ENCODE measurements around the gene PLXND1.

The PLXND1 gene, protein sequence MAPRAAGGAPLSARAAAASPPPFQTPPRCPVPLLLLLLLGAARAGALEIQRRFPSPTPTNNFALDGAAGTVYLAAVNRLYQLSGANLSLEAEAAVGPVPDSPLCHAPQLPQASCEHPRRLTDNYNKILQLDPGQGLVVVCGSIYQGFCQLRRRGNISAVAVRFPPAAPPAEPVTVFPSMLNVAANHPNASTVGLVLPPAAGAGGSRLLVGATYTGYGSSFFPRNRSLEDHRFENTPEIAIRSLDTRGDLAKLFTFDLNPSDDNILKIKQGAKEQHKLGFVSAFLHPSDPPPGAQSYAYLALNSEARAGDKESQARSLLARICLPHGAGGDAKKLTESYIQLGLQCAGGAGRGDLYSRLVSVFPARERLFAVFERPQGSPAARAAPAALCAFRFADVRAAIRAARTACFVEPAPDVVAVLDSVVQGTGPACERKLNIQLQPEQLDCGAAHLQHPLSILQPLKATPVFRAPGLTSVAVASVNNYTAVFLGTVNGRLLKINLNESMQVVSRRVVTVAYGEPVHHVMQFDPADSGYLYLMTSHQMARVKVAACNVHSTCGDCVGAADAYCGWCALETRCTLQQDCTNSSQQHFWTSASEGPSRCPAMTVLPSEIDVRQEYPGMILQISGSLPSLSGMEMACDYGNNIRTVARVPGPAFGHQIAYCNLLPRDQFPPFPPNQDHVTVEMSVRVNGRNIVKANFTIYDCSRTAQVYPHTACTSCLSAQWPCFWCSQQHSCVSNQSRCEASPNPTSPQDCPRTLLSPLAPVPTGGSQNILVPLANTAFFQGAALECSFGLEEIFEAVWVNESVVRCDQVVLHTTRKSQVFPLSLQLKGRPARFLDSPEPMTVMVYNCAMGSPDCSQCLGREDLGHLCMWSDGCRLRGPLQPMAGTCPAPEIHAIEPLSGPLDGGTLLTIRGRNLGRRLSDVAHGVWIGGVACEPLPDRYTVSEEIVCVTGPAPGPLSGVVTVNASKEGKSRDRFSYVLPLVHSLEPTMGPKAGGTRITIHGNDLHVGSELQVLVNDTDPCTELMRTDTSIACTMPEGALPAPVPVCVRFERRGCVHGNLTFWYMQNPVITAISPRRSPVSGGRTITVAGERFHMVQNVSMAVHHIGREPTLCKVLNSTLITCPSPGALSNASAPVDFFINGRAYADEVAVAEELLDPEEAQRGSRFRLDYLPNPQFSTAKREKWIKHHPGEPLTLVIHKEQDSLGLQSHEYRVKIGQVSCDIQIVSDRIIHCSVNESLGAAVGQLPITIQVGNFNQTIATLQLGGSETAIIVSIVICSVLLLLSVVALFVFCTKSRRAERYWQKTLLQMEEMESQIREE (N-terminal part only)

GRCh38 chr3:129606636-129607390, at the start of gene PLXND1:
Gene PLXND1 (minus strand): TSS chr3:129606676. CDS start chr3:129606639, 37 bp downstream.
- DNase-seq (ENCODE audit: low read depth, low spot score) = no peak
- WGBS (ENCODE audit: insufficient coverage, insufficient read length) = no CpG with 5 or more reads among the region's 96 CpGs
- no peaks in the 10 kb centered on the region for H3K9me3 ChIP-seq (ENCODE audit: control insufficient read depth, insufficient read depth, low read length)
- no peaks in the 10 kb centered on the region for H3K36me3 ChIP-seq (ENCODE audit: control insufficient read depth, insufficient read depth, low read length)
- H3K27me3 ChIP-seq (ENCODE audit: control insufficient read depth, insufficient read depth, low read length) = peaks cover 6% of the 10 kb centered on the region; the same call in 1 of the 2 replicates
- no peak within 1 kb of the TSS for H3K27ac ChIP-seq (ENCODE audit: low read length)
- peak within 1 kb of the TSS; percentile 57; the same call in 1 of the 2 replicates for H3K4me3 ChIP-seq (ENCODE audit: low read length)
- peaks cover 19% of the 10 kb centered on the region for H3K4me1 ChIP-seq (ENCODE audit: control insufficient read depth, insufficient read depth, low read length)

GRCh38 chr3:129655291-129655700, 48.8 kb upstream of the PLXND1 start:
- Histone ChIP-seq H3K36me3 (ENCODE audit: control insufficient read depth, insufficient read depth, low read length) (no peaks in the 10 kb centered on the region), H3K9me3 (ENCODE audit: control insufficient read depth, insufficient read depth, low read length) (no peaks in the 10 kb centered on the region), H3K27me3 (ENCODE audit: control insufficient read depth, insufficient read depth, low read length) (no peaks in the 10 kb centered on the region), H3K27ac (ENCODE audit: low read length) (no peak overlapping the region), H3K4me3 (ENCODE audit: low read length) (no peak overlapping the region), H3K4me1 (ENCODE audit: control insufficient read depth, insufficient read depth, low read length) (peaks cover 4% of the 10 kb centered on the region; the same call in 1 of the 2 replicates)
- no peak for DNase-seq (ENCODE audit: low read depth, low spot score)
- WGBS (ENCODE audit: insufficient coverage, insufficient read length) = no CpG with 5 or more reads among the region's 4 CpGs

- H3K36me3 ChIP-seq (ENCODE audit: control insufficient read depth, insufficient read depth, low read length) = no peaks in the 10 kb centered on the region
- peaks cover 4% of the 10 kb centered on the region; the same call in 1 of the 2 replicates for H3K4me1 ChIP-seq (ENCODE audit: control insufficient read depth, insufficient read depth, low read length)
- H3K27me3 ChIP-seq (ENCODE audit: control insufficient read depth, insufficient read depth, low read length) = no peaks in the 10 kb centered on the region
- H3K4me3 ChIP-seq (ENCODE audit: low read length) = no peak overlapping the region
- no peak overlapping the region for H3K27ac ChIP-seq (ENCODE audit: low read length)
- no peaks in the 10 kb centered on the region for H3K9me3 ChIP-seq (ENCODE audit: control insufficient read depth, insufficient read depth, low read length)
- DNase-seq (ENCODE audit: low read depth, low spot score) = no peak
- WGBS (ENCODE audit: insufficient coverage, insufficient read length) = no CpG with 5 or more reads among the region's 1 CpG
Measured at GRCh38 chr3:129654131-129654530, 47.7 kb upstream of the PLXND1 start.

GRCh38 chr3:129653019-129653418, 46.5 kb upstream of the PLXND1 start:
- H3K27ac ChIP-seq (ENCODE audit: low read length) = no peak overlapping the region
- DNase-seq (ENCODE audit: low read depth, low spot score) = no peak
- peaks cover 4% of the 10 kb centered on the region; the same call in 1 of the 2 replicates for H3K4me1 ChIP-seq (ENCODE audit: control insufficient read depth, insufficient read depth, low read length)
- no peaks in the 10 kb centered on the region for H3K27me3 ChIP-seq (ENCODE audit: control insufficient read depth, insufficient read depth, low read length)
- no peaks in the 10 kb centered on the region for H3K9me3 ChIP-seq (ENCODE audit: control insufficient read depth, insufficient read depth, low read length)
- no CpG with 5 or more reads among the region's 1 CpG for WGBS (ENCODE audit: insufficient coverage, insufficient read length)
- H3K36me3 ChIP-seq (ENCODE audit: control insufficient read depth, insufficient read depth, low read length) = no peaks in the 10 kb centered on the region
- no peak overlapping the region for H3K4me3 ChIP-seq (ENCODE audit: low read length)

DNA sequence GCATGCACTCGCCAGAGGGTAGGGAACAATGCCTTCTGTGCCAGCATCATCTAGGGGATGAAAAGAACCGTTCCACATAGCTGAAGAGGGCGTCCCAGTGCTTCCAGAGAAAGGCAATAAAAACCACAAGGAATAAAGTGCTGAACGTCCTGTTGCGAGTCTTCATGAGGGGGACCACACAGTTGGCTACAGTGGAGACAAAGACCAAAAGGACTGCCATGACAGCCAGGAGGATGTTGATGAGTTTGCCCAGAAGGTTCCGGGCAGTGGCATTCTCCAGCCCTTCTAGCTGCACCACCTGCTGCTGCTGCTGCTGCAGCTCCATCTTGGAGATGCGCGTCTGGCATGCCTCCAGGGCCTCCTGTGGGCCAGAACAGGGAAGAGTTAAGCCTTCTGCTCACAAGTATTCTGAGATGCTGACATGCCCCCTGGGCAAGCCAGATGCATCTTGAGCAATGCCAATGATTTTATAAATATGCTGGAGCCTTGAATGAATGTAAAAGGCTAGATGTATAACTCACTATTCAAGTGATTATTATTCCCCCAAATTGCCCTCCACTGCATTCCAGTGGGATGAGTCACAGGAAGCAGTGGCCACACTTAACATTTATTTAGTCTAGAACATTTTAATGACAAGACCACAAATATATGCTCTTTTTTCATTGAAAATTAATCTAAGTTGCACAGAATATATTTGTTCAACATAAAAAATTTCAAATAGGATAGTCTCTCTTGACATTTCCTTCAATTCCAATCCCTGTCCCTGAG, 45.1 kb upstream of the PLXND1 start:
- DNase-seq (ENCODE audit: low read depth, low spot score) = no peak

DNA sequence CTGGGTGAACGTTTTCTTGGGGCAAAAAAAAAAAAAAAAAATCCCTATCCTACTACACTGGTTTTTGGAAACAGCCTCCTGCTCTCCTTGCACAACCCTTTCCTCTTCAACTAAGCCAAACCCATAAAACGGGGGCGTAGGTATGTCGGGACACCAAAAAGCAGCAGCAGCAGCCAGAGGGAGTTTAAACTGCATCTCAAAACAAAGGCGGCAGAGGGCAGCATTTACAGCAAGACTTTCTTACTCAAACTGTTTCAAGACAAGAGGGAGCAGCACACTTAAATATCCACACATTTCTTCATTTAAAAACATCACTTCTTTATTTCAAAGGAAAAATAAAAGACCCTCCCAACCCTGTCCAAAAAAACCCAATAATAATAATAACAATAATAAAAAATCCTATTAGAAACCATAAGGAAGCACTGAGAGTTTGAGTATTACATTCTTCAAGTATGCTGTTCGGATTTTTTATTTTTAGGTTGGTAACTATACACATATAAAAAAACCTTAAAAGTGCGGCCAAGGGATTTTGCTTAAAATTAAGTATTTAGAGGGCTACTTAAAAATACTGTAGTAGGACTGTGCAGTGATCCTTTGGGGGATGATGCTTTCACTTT, 43.9 kb upstream of the PLXND1 start:
- H3K27ac ChIP-seq (ENCODE audit: low read length) = no peak overlapping the region
- H3K36me3 ChIP-seq (ENCODE audit: control insufficient read depth, insufficient read depth, low read length) = no peaks in the 10 kb centered on the region
- no peak overlapping the region for H3K4me3 ChIP-seq (ENCODE audit: low read length)
- H3K27me3 ChIP-seq (ENCODE audit: control insufficient read depth, insufficient read depth, low read length) = no peaks in the 10 kb centered on the region
- peaks cover 2% of the 10 kb centered on the region; the same call in 1 of the 2 replicates for H3K4me1 ChIP-seq (ENCODE audit: control insufficient read depth, insufficient read depth, low read length)
- no peak for DNase-seq (ENCODE audit: low read depth, low spot score)
- H3K9me3 ChIP-seq (ENCODE audit: control insufficient read depth, insufficient read depth, low read length) = no peaks in the 10 kb centered on the region
- WGBS (ENCODE audit: insufficient coverage, insufficient read length) = no CpG with 5 or more reads among the region's 7 CpGs

More for the DNA sequence above, 45.1 kb upstream of the PLXND1 start:
- Histone ChIP-seq H3K27ac (ENCODE audit: low read length) (no peak overlapping the region), H3K27me3 (ENCODE audit: control insufficient read depth, insufficient read depth, low read length) (no peaks in the 10 kb centered on the region), H3K4me3 (ENCODE audit: low read length) (no peak overlapping the region), H3K4me1 (ENCODE audit: control insufficient read depth, insufficient read depth, low read length) (peaks cover 2% of the 10 kb centered on the region; the same call in 1 of the 2 replicates), H3K9me3 (ENCODE audit: control insufficient read depth, insufficient read depth, low read length) (no peaks in the 10 kb centered on the region), H3K36me3 (ENCODE audit: control insufficient read depth, insufficient read depth, low read length) (no peaks in the 10 kb centered on the region)
- no CpG with 5 or more reads among the region's 8 CpGs for WGBS (ENCODE audit: insufficient coverage, insufficient read length)

DNA sequence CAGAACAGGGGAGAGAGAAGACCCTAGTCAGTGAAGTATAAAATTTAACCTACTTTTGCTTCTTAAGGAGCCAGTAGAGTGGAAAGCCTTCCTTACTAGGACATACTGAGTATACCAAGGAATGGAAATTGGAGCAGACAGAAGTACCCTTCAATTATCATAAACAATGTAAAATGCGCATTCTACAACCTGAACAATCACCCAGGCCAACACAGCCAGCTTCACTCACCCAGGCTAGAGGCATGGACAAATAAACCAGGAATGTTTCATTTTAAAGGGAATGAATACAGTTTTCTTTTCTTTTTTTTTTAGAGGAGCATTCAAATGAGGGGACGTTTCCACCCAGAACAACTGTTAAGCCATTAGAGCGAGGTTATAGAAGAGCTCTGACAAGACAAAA, 41.9 kb upstream of the PLXND1 start:
- Histone ChIP-seq H3K36me3 (ENCODE audit: control insufficient read depth, insufficient read depth, low read length) (no peaks in the 10 kb centered on the region), H3K27ac (ENCODE audit: low read length) (no peak overlapping the region), H3K9me3 (ENCODE audit: control insufficient read depth, insufficient read depth, low read length) (no peaks in the 10 kb centered on the region), H3K4me3 (ENCODE audit: low read length) (no peak overlapping the region), H3K4me1 (ENCODE audit: control insufficient read depth, insufficient read depth, low read length) (peaks cover 2% of the 10 kb centered on the region; the same call in 1 of the 2 replicates), H3K27me3 (ENCODE audit: control insufficient read depth, insufficient read depth, low read length) (no peaks in the 10 kb centered on the region)
- no CpG with 5 or more reads among the region's 3 CpGs for WGBS (ENCODE audit: insufficient coverage, insufficient read length)
- no peak for DNase-seq (ENCODE audit: low read depth, low spot score)

DNA sequence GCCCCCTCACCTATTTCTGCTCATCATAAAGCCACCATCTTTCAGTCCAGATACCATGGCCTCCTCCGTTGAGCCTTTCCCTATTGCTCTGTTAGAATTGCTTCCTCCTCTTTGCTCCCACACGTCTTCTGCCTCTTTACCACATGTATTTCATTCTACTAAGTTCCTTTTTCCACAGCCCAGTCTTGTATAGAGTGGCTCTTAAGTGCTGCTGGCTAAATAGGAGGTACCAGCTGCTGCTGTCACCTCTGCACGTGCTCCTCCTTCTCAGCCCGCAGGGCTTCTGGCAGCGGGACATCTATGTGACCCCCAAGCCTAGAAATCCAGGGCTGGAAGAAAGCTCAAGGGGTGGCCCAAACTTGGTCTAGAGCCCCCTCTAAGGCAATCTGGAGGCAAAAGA, 38.8 kb upstream of the PLXND1 start:
- Histone ChIP-seq H3K9me3 (ENCODE audit: control insufficient read depth, insufficient read depth, low read length) (no peaks in the 10 kb centered on the region), H3K4me1 (ENCODE audit: control insufficient read depth, insufficient read depth, low read length) (no peaks in the 10 kb centered on the region), H3K36me3 (ENCODE audit: control insufficient read depth, insufficient read depth, low read length) (no peaks in the 10 kb centered on the region), H3K27me3 (ENCODE audit: control insufficient read depth, insufficient read depth, low read length) (no peaks in the 10 kb centered on the region), H3K4me3 (ENCODE audit: low read length) (no peak overlapping the region), H3K27ac (ENCODE audit: low read length) (no peak overlapping the region)
- WGBS (ENCODE audit: insufficient coverage, insufficient read length) = no CpG with 5 or more reads among the region's 5 CpGs
- DNase-seq (ENCODE audit: low read depth, low spot score) = no peak

DNA sequence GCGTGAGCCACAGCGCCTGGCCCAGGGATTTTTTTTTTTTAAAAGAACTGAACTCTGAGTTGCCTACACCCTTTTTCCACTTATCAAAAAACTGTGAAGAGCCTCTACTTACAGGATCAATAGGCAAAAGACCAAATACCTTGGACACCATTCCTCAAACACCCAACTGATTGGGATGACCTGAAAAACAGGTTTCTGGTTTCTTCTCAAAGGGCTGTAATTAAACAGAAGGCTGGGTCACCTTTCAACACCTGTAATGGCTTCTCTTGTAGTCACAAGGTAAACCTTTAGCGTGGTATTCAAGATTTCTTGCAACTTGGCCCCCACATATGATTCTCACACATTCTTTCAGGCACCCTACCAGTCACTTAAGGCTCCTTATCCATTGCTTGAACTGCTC, 38.4 kb upstream of the PLXND1 start:
- no CpG with 5 or more reads among the region's 3 CpGs for WGBS (ENCODE audit: insufficient coverage, insufficient read length)
- no peak overlapping the region for H3K27ac ChIP-seq (ENCODE audit: low read length)
- no peaks in the 10 kb centered on the region for H3K36me3 ChIP-seq (ENCODE audit: control insufficient read depth, insufficient read depth, low read length)
- H3K27me3 ChIP-seq (ENCODE audit: control insufficient read depth, insufficient read depth, low read length) = no peaks in the 10 kb centered on the region
- H3K4me1 ChIP-seq (ENCODE audit: control insufficient read depth, insufficient read depth, low read length) = no peaks in the 10 kb centered on the region
- no peak for DNase-seq (ENCODE audit: low read depth, low spot score)
- no peak overlapping the region for H3K4me3 ChIP-seq (ENCODE audit: low read length)
- no peaks in the 10 kb centered on the region for H3K9me3 ChIP-seq (ENCODE audit: control insufficient read depth, insufficient read depth, low read length)

All from iPS DF 6.9 (cell line).